Esophagus muscularis mucosa (tissue), 4 donors: Measurements from ENCODE around the gene DSG3. TPM values are rescaled to one million over a fixed set of nuclear protein-coding genes. Genes with fewer than 3 reads are reported as not detected.

ENCODE experiments used
- DNase-seq: peaks from one replicate; pipeline ENCODE4 v3.0.0-alpha.2; 2017; ENCODE audit errors: extremely low spot score
- H3K27ac ChIP-seq, 4 donors: fragments of 200-600 bp; sonication (generic); replicated peaks in 1 of 4; 1 replicate in 3 of 4; 2 replicates in 1 of 4; pipeline ENCODE4 v1.5.1; 2016 to 2019; ENCODE audit warnings: mild to moderate bottlenecking in 1 of 4
- H3K27me3 ChIP-seq, 4 donors: fragments of 200-600 bp; sonication (generic); one replicate each; pipeline versions ENCODE4 v1.5.1 to v1.6.0; 2016 to 2019
- H3K36me3 ChIP-seq, 4 donors: fragments of 200-600 bp; sonication (generic); one replicate each; pipeline ENCODE4 v1.5.1; 2016 to 2019
- H3K4me1 ChIP-seq, 4 donors: fragments of 200-600 bp; sonication (generic); one replicate each; pipeline ENCODE4 v1.5.1; 2016 to 2019
- H3K4me3 ChIP-seq, 4 donors: fragments of 200-600 bp; sonication (generic); 1 replicate in 2 of 4; 2 replicates in 2 of 4; pipeline ENCODE4 v1.5.1; 2016 to 2019; ENCODE audit warnings: mild to moderate bottlenecking in 4 of 4, moderate library complexity in 1 of 4
- H3K9me3 ChIP-seq, 4 donors: fragments of 200-600 bp; sonication (generic); 1 replicate in 3 of 4; 2 replicates in 1 of 4; pipeline ENCODE4 v1.5.1; 2016 to 2019
- CTCF ChIP-seq, 3 experiments: fragments of 200-600 bp in 2 of 3; fragments of 450-650 bp in 1 of 3; sonication (generic) in 2 of 3; IDR thresholded peaks; one replicate each; pipeline ENCODE4 v1.5.1; 2017 to 2019; ENCODE audit warnings: antibody characterized with exemption in 3 of 3, mild to moderate bottlenecking in 2 of 3, moderate library complexity in 1 of 3
- EP300 ChIP-seq: sonication (generic); formaldehyde crosslinking; IDR thresholded peaks from one replicate; pipeline ENCODE4 v1.6.1; 2017; ENCODE audit warnings: antibody characterized with exemption
- POLR2A ChIP-seq: fragments of 450-650 bp; IDR thresholded peaks from one replicate; pipeline ENCODE4 v1.6.1; 2017; ENCODE audit warnings: antibody characterized with exemption, moderate library complexity, mild to moderate bottlenecking, low read depth
- POLR2AphosphoS5 ChIP-seq, 2 donors: sonication (generic); formaldehyde crosslinking; IDR thresholded peaks; one replicate each; pipeline ENCODE4 v1.6.1; 2017; ENCODE audit warnings: antibody characterized with exemption in 2 of 2
- WGBS: methylation state at CpG from one replicate; pipeline ENCODE4 v1.1.5; 2018; 5-methylcytosine and 5-hydroxymethylcytosine counted together
- intact Hi-C: fragments of 100-400 bp; cut with DNase I; formaldehyde crosslinking; loops from one replicate; pipeline ENCODE4 v1.15.1; 2023
- total RNA-seq, 4 donors: library from RNA; depleted of rRNA; stranded (reverse); fragments of >200 nt; gene quantifications; one replicate each; pipeline versions ENCODE4 v1.1.0 to v1.2.1, GENCODE V29; 2016

DSG3 gene
- total RNA-seq, 4 donors from 2014 or later = under 0.01 TPM; not detected in 3

GRCh38 chr18:31438402-31438801, 9.1 kb upstream of the DSG3 start:
- no peaks in the 10 kb centered on the region for H3K36me3 ChIP-seq
- WGBS = 73% methylated on average over 2 of the region's 2 CpGs
- intact Hi-C loops = no loop called here
- H3K27me3 ChIP-seq = no peaks in the 10 kb centered on the region
- TF ChIP-seq POLR2AphosphoS5 (IDR thresholded peaks at IDR 0.05) (no peak), POLR2A (no peak), CTCF (IDR thresholded peaks at IDR 0.05) (no peak), EP300 (no peak)
- DNase-seq = no peak
- H3K4me1 ChIP-seq = no peaks in the 10 kb centered on the region
- H3K27ac ChIP-seq = no peak overlapping the region
- H3K9me3 ChIP-seq = peaks cover 0 to 6% (median 0%) of the 10 kb centered on the region in 4 donors
- H3K4me3 ChIP-seq = no peak overlapping the region

DNA sequence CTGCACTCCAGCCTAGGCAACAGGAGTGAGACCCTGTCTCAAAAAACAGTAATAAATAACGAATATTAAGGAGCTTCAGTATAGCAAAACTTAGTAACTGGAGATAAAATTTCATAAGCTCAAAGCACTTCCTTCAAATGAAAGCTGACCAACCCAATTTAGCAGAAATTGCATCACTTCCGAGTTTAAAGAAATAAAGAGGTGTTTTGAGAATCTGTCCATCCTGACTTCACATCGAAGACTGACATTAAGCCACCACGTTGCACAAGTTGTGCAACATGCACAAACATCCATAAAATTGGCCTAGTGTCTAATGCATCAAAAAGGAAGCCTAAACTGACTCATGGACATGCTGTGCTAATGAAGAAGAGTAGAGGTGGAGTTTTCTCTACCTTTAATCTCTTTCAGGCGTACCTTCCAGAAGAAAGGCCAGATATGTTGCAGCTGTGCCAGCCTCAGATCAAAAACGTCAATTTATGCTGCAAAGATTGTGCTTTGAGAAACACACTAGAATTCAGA, 7.7 kb upstream of the DSG3 start:
- H3K27ac ChIP-seq = no peak overlapping the region
- intact Hi-C loops = no loop called here
- no peak for DNase-seq
- H3K9me3 ChIP-seq = no peaks in the 10 kb centered on the region
- H3K36me3 ChIP-seq = no peaks in the 10 kb centered on the region
- WGBS = 72% methylated on average over 6 of the region's 6 CpGs
- no peak for TF ChIP-seq POLR2AphosphoS5 (IDR thresholded peaks at IDR 0.05)
- no peak for TF ChIP-seq EP300
- no peak for TF ChIP-seq POLR2A
- TF ChIP-seq CTCF (IDR thresholded peaks at IDR 0.05) = no peak
- no peaks in the 10 kb centered on the region for H3K27me3 ChIP-seq
- no peak overlapping the region for H3K4me3 ChIP-seq
- no peaks in the 10 kb centered on the region for H3K4me1 ChIP-seq

DNA sequence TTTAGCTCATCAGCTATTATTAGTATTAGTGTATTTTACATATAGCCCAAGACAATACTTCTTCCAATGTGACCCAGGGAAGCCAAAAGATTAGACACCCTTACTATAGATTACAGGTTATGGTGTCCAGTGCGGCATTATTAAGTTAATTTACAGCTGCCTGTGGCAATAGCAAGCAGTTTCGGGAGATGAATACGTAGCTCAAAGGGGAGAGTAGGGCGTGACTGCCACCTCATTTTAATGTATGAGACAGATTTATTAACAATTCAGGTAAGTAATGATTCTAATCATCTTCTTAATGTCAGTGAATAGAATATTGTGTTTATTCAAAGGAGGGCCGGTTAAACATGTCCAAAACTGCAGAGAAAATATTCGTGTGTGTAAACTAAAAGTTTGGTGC, 6.8 kb upstream of the DSG3 start:
- H3K4me3 ChIP-seq = no peak overlapping the region
- no peak overlapping the region for H3K27ac ChIP-seq
- no peak for DNase-seq
- H3K36me3 ChIP-seq = no peaks in the 10 kb centered on the region
- no peaks in the 10 kb centered on the region for H3K9me3 ChIP-seq
- H3K4me1 ChIP-seq = no peaks in the 10 kb centered on the region
- no peaks in the 10 kb centered on the region for H3K27me3 ChIP-seq
- TF ChIP-seq EP300 (no peak), CTCF (IDR thresholded peaks at IDR 0.05) (no peak), POLR2A (no peak), POLR2AphosphoS5 (IDR thresholded peaks at IDR 0.05) (no peak)
- intact Hi-C loops = no loop called here
- 88% methylated on average over 6 of the region's 6 CpGs for WGBS

GRCh38 chr18:31441493-31441892, 6.0 kb upstream of the DSG3 start:
- Histone ChIP-seq H3K9me3 (no peaks in the 10 kb centered on the region), H3K27ac (no peak overlapping the region), H3K4me1 (no peaks in the 10 kb centered on the region), H3K4me3 (no peak overlapping the region), H3K36me3 (no peaks in the 10 kb centered on the region), H3K27me3 (peaks cover 0 to 4% (median 0%) of the 10 kb centered on the region in 4 donors)
- intact Hi-C loops = no loop called here
- 81% methylated on average over 4 of the region's 4 CpGs for WGBS
- no peak for DNase-seq
- TF ChIP-seq POLR2A (no peak), POLR2AphosphoS5 (IDR thresholded peaks at IDR 0.05) (no peak), EP300 (no peak)

- H3K4me3 ChIP-seq = no peak overlapping the region
- peaks cover 0 to 4% (median 0%) of the 10 kb centered on the region in 4 donors for H3K27me3 ChIP-seq
- H3K4me1 ChIP-seq = no peaks in the 10 kb centered on the region
- TF ChIP-seq CTCF (IDR thresholded peaks at IDR 0.05) (no peak), POLR2A (no peak), POLR2AphosphoS5 (IDR thresholded peaks at IDR 0.05) (no peak), EP300 (no peak)
- DNase-seq = no peak
- no peak overlapping the region for H3K27ac ChIP-seq
- no peaks in the 10 kb centered on the region for H3K9me3 ChIP-seq
- intact Hi-C loops = no loop called here
- WGBS = 79% methylated on average over 2 of the region's 2 CpGs
- no peaks in the 10 kb centered on the region for H3K36me3 ChIP-seq
Measured at GRCh38 chr18:31444142-31444541, 3.4 kb upstream of the DSG3 start.
